ENCODE data around the gene PIGM. TPM values are rescaled to one million over a fixed set of nuclear protein-coding genes. Genes with fewer than 3 reads are reported as not detected.

Gene PIGM
- total and polyA plus RNA-seq, 2 experiments from 2014 or later, result 6.3 to 10.5 TPM

GRCh38 chr1:160062230-160062532 is 30.4 kb upstream of the PIGM start:
- H3K4me3 ChIP-seq, result no peak overlapping the region
- no peak overlapping the region for H3K4me2 ChIP-seq
- H2AFZ ChIP-seq, result no peak overlapping the region
- H3K27me3 ChIP-seq, result peaks cover 5% of the 10 kb centered on the region
- no peak overlapping the region for H3K27ac ChIP-seq
- no peak for DNase-seq (ENCODE audit: low spot score)
- TF ChIP-seq EZH2phosphoT487 (IDR thresholded peaks at IDR 0.05; ENCODE audit: low read depth, severe bottlenecking, unreplicated experiment), result no peak
- TF ChIP-seq CTCF (IDR thresholded peaks at IDR 0.05; ENCODE audit: poor library complexity), result no peak
- no peak for TF ChIP-seq EZH2 (IDR thresholded peaks at IDR 0.05; ENCODE audit: borderline replicate concordance)
- no peaks in the 10 kb centered on the region for H3K36me3 ChIP-seq (replicated peaks; ENCODE audit: insufficient read depth, low read depth)
- WGBS (ENCODE audit: low lambda C conversion rate, missing lambda C conversion rate), result 89% methylated on average over 3 of the region's 6 CpGs
- no peaks in the 10 kb centered on the region for H3K79me2 ChIP-seq
- no peaks in the 10 kb centered on the region for H3K4me1 ChIP-seq (ENCODE audit: insufficient read depth)
- H4K20me1 ChIP-seq (ENCODE audit: insufficient read depth, poor library complexity, severe bottlenecking), result no peaks in the 10 kb centered on the region
- H3K9me3 ChIP-seq (ENCODE audit: low read depth), result no peaks in the 10 kb centered on the region
- no peaks in the 10 kb centered on the region for H3K9me2 ChIP-seq (replicated peaks; ENCODE audit: insufficient read depth)

GRCh38 chr1:160061369-160062229 is 29.8 kb upstream of the PIGM start:
- H3K27ac ChIP-seq, result no peak overlapping the region
- TF ChIP-seq EZH2phosphoT487 (IDR thresholded peaks at IDR 0.05; ENCODE audit: low read depth, severe bottlenecking, unreplicated experiment) (no peak), EZH2 (IDR thresholded peaks at IDR 0.05; ENCODE audit: borderline replicate concordance) (no peak), CTCF (IDR thresholded peaks at IDR 0.05; ENCODE audit: poor library complexity) (no peak)
- no peaks in the 10 kb centered on the region for H4K20me1 ChIP-seq (ENCODE audit: insufficient read depth, poor library complexity, severe bottlenecking)
- peaks cover 5% of the 10 kb centered on the region for H3K27me3 ChIP-seq
- H3K36me3 ChIP-seq (replicated peaks; ENCODE audit: insufficient read depth, low read depth), result no peaks in the 10 kb centered on the region
- no peak overlapping the region for H3K4me2 ChIP-seq
- H2AFZ ChIP-seq, result no peak overlapping the region
- no peaks in the 10 kb centered on the region for H3K9me3 ChIP-seq (ENCODE audit: low read depth)
- H3K79me2 ChIP-seq, result no peaks in the 10 kb centered on the region
- no peak overlapping the region for H3K4me3 ChIP-seq
- no peaks in the 10 kb centered on the region for H3K9me2 ChIP-seq (replicated peaks; ENCODE audit: insufficient read depth)
- no peak for DNase-seq (ENCODE audit: low spot score)
- no peaks in the 10 kb centered on the region for H3K4me1 ChIP-seq (ENCODE audit: insufficient read depth)
- 73% methylated on average over 9 of the region's 15 CpGs for WGBS (ENCODE audit: low lambda C conversion rate, missing lambda C conversion rate)

GRCh38 chr1:160058087-160058486 is 26.3 kb upstream of the PIGM start:
- TF ChIP-seq EZH2 (IDR thresholded peaks at IDR 0.05; ENCODE audit: borderline replicate concordance), result no peak
- DNase-seq (ENCODE audit: low spot score), result no peak
- Histone ChIP-seq H3K4me2 (no peak overlapping the region), H3K27ac (no peak overlapping the region), H3K9me3 (ENCODE audit: low read depth) (no peaks in the 10 kb centered on the region), H3K36me3 (replicated peaks; ENCODE audit: insufficient read depth, low read depth) (no peaks in the 10 kb centered on the region), H3K79me2 (no peaks in the 10 kb centered on the region), H3K4me1 (ENCODE audit: insufficient read depth) (no peaks in the 10 kb centered on the region), H3K9me2 (replicated peaks; ENCODE audit: insufficient read depth) (no peaks in the 10 kb centered on the region), H3K4me3 (no peak overlapping the region), H3K27me3 (peaks cover 19% of the 10 kb centered on the region), H2AFZ (no peak overlapping the region), H4K20me1 (ENCODE audit: insufficient read depth, poor library complexity, severe bottlenecking) (no peaks in the 10 kb centered on the region)
- 50% methylated on average over 2 of the region's 2 CpGs for WGBS (ENCODE audit: low lambda C conversion rate, missing lambda C conversion rate)

GRCh38 chr1:160056648-160057169 is 24.9 kb upstream of the PIGM start:
- no peak for TF ChIP-seq EZH2 (IDR thresholded peaks at IDR 0.05; ENCODE audit: borderline replicate concordance)
- no peak for TF ChIP-seq CTCF (IDR thresholded peaks at IDR 0.05; ENCODE audit: poor library complexity)
- no peak for TF ChIP-seq EZH2phosphoT487 (IDR thresholded peaks at IDR 0.05; ENCODE audit: low read depth, severe bottlenecking, unreplicated experiment)
- Histone ChIP-seq H3K4me3 (no peak overlapping the region), H3K4me2 (no peak overlapping the region), H2AFZ (no peak overlapping the region), H4K20me1 (ENCODE audit: insufficient read depth, poor library complexity, severe bottlenecking) (no peaks in the 10 kb centered on the region), H3K79me2 (no peaks in the 10 kb centered on the region), H3K36me3 (replicated peaks; ENCODE audit: insufficient read depth, low read depth) (no peaks in the 10 kb centered on the region), H3K27ac (no peak overlapping the region), H3K9me3 (ENCODE audit: low read depth) (no peaks in the 10 kb centered on the region), H3K4me1 (ENCODE audit: insufficient read depth) (no peaks in the 10 kb centered on the region), H3K27me3 (peaks cover 31% of the 10 kb centered on the region), H3K9me2 (replicated peaks; ENCODE audit: insufficient read depth) (no peaks in the 10 kb centered on the region)
- DNase-seq (ENCODE audit: low spot score), result no peak
- WGBS (ENCODE audit: low lambda C conversion rate, missing lambda C conversion rate), result 30% methylated on average over 1 of the region's 1 CpG

All from hepatocyte (in vitro differentiated cells).